ENCODE measurements around the gene MYCBPAP.

MYCBPAP gene

GRCh38 chr17:50537721-50538548 lies 29.7 kb downstream of the MYCBPAP start:
- no peak for DNase-seq

- no peak for DNase-seq
Measured at GRCh38 chr17:50538549-50539410, 30.5 kb downstream of the MYCBPAP start.

DNA sequence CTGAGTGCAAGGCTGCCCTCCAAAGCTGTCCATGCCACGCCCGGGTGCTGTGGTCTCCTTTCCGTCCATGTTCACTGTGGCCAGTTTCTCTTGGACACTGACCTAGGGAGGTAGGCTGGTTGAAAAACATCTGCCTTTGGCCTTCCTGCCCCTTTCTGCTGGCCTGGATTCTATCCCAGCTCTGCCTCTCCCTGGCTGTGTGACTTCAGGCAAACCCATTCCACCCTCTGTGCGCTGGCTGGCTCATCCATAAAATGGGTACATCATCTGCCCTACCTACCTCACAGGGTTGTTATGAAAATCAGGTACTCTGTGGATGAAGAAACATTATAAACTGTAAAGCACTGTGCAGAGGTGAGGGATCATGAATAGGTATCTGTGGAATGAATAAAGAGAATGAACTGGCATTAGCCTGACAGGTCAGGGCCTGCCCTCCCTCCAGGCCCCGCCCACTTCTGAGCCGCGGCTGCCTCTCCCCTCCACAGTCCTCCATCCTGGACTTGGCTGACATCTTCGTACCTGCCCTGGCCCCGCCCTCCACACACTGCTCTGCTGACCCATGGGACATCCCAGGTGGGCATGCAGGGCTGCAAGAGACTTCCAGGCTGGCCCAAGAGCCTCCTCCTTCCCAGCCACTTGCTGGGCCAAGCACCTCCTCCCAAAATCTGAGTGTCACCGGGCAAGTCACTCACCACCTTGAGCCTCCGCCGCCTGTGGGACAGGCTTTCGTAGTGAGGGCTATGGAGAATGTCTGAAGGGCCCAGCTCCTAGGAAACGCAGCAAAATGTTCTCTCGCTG lies 31.7 kb downstream of the MYCBPAP start:
- DNase-seq, result no peak

DNA sequence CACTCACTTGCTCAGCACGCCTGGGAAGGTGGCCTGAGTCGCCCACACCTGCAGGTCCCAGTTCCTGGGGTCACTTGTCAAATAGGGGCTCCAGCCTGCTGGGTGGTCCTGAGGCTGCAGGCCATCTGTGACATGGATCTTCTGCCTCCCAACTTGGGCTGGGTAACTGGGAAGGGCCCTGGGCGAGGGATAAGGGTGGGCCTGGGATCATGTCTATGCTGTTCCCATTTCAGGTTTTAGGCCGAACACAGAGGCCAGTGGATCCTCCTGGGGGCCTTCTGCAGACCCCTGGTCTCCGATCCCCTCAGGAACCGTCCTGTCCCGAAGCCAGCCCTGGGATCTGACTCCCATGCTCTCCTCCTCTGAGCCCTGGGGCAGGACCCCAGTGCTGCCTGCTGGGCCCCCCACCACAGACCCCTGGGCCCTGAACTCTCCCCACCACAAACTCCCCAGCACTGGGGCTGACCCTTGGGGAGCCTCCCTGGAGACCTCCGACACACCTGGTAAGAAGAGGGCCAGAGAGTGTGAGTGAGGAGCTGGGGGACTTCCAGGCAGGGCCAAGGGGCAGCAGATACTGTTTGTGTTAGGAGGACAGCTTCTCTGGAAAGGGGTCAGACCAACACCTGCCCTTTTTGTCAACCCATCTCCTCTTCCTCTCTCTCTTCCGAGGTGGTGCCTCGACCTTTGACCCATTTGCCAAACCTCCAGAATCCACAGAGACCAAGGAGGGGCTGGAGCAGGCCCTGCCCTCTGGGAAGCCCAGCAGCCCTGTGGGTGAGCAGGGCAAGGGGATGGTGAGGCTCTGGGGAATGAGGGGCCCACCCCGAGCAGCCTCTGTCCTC lies 32.5 kb downstream of the MYCBPAP start:
- no peak for DNase-seq

- no peak for DNase-seq
Measured at GRCh38 chr17:50541402-50541715, 33.1 kb downstream of the MYCBPAP start.

DNA sequence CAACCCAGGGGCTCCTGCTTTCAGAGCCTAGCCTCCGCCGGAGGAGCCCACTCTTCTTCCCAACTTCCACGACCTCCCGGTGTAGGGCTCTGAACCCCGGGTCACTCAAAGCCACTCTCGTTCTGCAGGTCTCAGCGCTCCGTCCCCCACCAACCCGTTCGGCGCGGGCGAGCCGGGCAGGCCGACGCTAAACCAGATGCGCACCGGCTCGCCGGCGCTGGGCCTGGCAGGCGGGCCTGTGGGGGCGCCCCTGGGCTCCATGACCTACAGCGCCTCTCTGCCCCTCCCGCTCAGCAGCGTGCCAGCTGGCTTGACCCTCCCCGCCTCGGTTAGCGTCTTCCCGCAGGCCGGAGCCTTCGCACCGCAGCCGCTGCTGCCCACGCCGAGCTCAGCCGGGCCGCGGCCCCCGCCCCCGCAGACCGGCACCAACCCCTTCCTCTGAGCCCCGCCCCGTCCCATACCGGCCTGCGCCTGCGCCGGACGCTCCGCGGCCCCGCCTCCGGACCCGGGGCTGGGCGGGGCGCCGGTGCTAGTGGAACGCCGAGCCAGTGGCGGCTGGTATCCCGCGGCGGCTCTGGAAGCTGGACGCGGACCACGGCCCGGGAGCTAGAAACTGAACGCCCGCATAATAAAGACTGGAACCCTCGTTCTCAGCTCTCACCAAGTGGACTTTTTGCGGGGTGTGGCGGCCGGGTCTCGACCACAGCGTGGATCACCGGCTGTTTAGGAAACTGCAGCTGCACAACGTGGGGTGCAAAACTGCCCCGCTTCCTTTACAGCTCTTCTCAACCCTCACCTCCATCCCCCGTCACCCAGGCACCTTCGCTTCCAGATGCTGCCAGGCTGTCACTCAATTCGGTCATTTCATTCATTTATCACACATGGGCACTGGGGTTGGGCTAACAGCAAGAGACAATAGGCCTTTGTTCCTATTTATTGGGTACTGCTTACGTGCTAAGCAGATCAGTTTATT lies 33.8 kb downstream of the MYCBPAP start:
- no peak for DNase-seq

DNA sequence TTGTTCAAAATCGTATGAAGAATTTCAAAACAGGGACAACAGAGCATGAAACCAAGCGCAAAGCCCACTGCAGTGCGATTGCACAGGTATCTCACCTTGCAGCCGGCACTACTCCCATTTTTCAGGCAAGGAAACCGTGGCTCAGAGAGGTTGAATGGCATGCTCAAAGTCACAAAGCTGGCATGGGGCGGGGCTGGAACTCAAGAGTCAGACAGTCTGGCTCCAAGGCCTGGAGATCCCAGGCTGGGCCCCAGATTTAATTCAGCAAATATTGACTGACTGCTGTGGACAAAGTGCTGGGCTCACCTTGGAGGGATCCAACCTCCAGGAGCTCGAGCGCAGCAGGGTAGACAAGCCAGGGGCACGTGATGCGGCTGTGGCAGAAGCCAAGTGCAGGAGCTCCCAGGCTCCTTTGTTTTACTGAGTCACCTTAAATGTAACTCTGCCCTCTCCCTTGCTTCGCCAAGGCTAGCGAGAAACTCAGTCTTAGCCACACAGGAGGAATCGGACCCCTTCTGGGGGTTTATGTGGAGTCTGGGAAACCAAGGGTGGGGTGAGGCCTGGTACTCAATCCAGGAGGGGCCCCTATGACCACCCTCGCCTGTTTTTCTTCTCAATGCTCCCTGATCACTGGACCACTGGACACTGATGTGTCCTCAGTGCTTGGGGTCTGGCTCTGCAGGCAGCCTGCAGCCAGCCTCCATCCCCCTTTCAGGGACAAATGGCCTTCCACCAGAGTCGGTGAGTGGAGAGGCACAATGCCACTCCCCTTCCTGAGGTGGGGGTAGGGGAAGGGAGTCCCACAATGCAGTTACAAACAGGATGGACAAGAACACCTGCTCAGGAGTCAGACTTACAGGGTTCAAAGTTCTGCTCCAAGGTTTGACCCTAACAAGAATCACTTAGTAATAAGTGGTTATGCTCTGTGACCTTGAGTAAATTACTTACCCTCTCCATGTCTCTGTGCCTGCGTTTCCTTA lies 34.8 kb downstream of the MYCBPAP start:
- no peak for DNase-seq

- no peak for DNase-seq
Measured at GRCh38 chr17:50544516-50544915, 36.3 kb downstream of the MYCBPAP start.

DNA sequence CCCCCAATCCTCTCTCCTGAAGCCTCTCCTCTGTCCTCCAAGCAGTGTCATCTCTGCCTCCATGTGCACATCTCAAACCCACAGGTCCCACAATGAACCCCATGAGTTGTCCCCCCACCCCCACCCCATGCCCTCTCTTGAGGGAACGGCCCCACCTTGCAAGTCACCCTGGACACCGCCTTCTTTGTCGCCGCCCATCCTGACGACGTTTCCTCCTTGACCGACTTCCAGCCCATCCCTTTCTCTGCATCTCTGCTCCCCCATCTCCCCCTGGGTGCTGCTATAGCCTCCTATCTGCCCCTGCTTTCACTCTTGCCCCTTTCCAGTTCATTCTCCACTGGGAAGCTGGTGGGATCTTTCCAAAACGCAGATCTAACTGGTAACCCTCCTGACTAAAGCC lies 37.1 kb downstream of the MYCBPAP start:
- no peak for DNase-seq

- no peak for DNase-seq
Measured at GRCh38 chr17:50546701-50547034, 38.4 kb downstream of the MYCBPAP start.

GRCh38 chr17:50547035-50547735 lies 38.9 kb downstream of the MYCBPAP start, which contains the start of gene SPATA20:
Gene SPATA20 (plus strand): TSS chr17:50547174. CDS start chr17:50547209, 35 bp downstream.
- DNase-seq, result peak; percentile 30

DNA sequence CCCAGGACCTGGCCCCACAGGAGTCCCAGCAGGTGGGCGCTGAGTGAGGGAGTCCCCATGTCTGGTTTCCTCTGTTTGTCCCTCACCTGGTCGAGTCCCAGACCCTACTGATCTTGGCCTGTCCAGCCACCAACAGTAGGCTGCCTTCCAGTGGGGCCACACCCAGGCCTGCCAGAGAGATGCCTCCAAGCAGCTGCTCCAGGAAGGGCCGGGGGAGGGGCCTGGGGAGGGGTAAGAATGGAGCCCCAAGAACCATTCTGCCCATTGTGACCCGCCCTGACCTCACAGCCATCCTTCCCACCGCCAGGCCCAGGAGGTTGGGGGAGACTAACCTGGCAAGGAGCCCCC lies 39.5 kb downstream of the MYCBPAP start:
- no peak for DNase-seq

- no peak for DNase-seq
Measured at GRCh38 chr17:50548831-50549230, 40.6 kb downstream of the MYCBPAP start.

- DNase-seq, result no peak
Measured at GRCh38 chr17:50549256-50549941, 41.2 kb downstream of the MYCBPAP start.

DNA sequence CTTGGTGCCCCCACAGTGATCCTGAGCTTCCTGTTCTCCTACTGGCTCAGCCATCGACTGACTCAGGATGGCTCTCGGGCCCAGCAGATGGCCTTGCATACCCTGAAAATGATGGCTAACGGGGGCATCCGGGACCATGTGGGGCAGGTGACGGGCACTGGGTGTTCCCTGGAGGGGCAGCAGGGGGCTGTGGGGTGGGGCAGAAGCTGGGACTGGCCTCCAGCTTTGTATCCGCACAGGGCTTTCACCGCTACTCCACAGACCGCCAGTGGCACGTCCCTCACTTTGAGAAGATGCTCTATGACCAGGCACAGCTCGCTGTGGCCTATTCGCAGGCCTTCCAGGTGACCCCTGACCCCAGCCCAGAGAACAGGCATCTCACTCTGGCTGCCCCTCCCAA lies 41.7 kb downstream of the MYCBPAP start:
- DNase-seq, result no peak

DNA sequence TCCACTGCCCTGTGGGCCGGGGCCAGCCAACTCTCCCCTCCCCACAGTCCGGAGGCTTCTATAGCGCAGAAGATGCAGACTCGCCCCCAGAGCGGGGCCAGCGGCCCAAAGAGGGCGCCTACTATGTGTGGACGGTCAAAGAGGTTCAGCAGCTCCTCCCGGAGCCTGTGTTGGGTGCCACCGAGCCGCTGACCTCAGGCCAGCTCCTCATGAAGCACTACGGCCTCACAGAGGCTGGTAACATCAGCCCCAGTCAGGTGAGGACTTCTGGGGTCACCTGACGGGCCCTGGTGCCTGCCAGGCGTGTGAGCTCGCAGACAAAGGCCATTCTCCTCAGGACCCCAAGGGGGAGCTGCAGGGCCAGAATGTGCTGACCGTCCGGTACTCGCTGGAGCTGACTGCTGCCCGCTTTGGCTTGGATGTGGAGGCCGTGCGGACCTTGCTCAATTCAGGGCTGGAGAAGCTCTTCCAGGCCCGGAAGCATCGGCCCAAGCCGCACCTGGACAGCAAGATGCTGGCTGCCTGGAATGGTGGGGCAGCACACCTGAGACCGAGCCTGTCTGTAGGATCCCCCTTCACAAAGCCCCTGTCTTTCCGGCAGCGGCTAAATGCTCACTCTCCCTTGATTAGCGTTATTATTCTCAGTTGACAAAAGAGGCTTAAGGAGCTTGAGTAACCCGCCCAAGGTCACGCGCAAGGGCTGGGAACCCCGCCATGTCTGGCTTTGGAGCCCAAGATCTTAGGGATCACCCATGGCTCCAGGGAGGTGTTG lies 42.6 kb downstream of the MYCBPAP start:
- no peak for DNase-seq

- DNase-seq, result no peak
Measured at GRCh38 chr17:50551433-50551815, 43.2 kb downstream of the MYCBPAP start.

DNA sequence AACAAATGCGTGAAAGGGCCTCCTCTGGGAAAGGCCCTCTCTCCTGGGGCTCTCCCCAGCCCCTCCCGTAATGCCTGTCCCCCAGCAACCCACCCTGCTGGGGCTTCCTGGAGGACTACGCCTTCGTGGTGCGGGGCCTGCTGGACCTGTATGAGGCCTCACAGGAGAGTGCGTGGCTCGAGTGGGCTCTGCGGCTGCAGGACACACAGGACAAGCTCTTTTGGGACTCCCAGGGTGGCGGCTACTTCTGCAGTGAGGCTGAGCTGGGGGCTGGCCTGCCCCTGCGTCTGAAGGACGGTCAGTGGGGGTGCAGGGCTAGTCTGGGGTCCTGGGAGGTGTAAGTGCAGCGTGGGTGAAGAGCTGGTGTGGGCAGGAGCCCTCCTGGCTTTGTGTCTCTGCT lies 43.6 kb downstream of the MYCBPAP start:
- no peak for DNase-seq

Data from SIG-M5 (cell line).